ENCODE measurements around the gene FGF10. TPM values are rescaled to one million over a fixed set of nuclear protein-coding genes. Genes with fewer than 3 reads are reported as not detected.

Gene FGF10
- total RNA-seq, 1 donor from 2014 or later = 2.7 TPM

- no peak for DNase-seq
- no peak for TF ChIP-seq CTCF (IDR thresholded peaks at IDR 0.05)
- Histone ChIP-seq H3K4me1 (no peaks in the 10 kb centered on the region), H3K27me3 (peaks cover 24% of the 10 kb centered on the region), H3K4me3 (peak overlapping the region; percentile 51), H3K9me3 (no peaks in the 10 kb centered on the region), H3K36me3 (no peaks in the 10 kb centered on the region), H3K27ac (no peak overlapping the region)
- no peak for ATAC-seq
- intact Hi-C loops (cut with DNase I) = no loop called here
Observed at GRCh38 chr5:44387406-44387805, 1.8 kb downstream of the FGF10 start.

- no peaks in the 10 kb centered on the region for H3K4me1 ChIP-seq
- intact Hi-C loops (cut with DNase I) = no loop called here
- peaks cover 17% of the 10 kb centered on the region for H3K27me3 ChIP-seq
- ATAC-seq (no peak), DNase-seq (no peak)
- no peak overlapping the region for H3K27ac ChIP-seq
- no peaks in the 10 kb centered on the region for H3K36me3 ChIP-seq
- TF ChIP-seq CTCF (IDR thresholded peaks at IDR 0.05) = no peak
- no peak overlapping the region for H3K4me3 ChIP-seq
- H3K9me3 ChIP-seq = no peaks in the 10 kb centered on the region
Observed at GRCh38 chr5:44385291-44385900, 3.8 kb downstream of the FGF10 start.

DNA sequence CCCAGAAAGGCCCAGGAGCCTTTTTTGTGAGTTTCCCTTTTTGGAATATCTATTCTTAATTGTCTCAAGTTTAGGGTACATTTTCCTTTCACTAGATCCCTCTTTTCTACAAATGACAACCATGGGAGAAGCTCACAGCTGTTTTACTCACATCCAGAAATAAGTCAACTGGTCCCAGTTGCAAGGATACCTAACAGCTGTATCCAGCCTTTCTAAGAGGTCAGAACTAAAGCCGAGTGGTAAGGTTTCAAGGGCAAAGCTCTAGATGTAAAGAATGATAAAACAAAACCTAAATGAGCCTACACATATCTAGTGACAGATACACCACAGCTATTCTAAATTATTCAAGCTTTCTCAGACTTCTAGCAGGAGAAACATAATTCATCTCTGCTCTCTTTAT lies 4.4 kb downstream of the FGF10 start:
- intact Hi-C loops (cut with DNase I) = no loop called here
- Histone ChIP-seq H3K4me3 (no peak overlapping the region), H3K36me3 (no peaks in the 10 kb centered on the region), H3K9me3 (no peaks in the 10 kb centered on the region), H3K27ac (no peak overlapping the region), H3K4me1 (no peaks in the 10 kb centered on the region), H3K27me3 (peaks cover 17% of the 10 kb centered on the region)
- DNase-seq = no peak
- no peak for ATAC-seq
- TF ChIP-seq CTCF (IDR thresholded peaks at IDR 0.05) = no peak

DNA sequence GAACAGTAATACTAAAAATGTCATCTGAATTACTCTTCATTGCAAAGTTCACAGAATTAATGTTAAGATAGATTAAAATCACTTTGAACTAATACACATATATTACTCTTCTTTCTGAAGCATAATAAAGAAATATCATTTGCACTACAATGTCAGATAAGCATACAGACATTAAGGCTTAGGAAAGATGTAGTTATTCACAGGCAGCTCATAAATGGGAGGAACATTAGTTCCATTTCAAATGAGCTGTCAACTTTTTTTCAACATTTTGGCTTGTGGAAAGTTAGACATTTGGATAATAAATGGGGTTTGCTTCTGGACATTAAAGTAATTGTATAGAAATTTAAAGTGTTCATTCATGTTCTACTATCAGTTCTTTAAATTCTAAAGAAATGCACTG lies 6.3 kb downstream of the FGF10 start:
- Histone ChIP-seq H3K4me3 (no peak overlapping the region), H3K27ac (no peak overlapping the region), H3K4me1 (no peaks in the 10 kb centered on the region), H3K27me3 (peaks cover 8% of the 10 kb centered on the region), H3K36me3 (no peaks in the 10 kb centered on the region), H3K9me3 (no peaks in the 10 kb centered on the region)
- ATAC-seq (no peak), DNase-seq (no peak)
- intact Hi-C loops (cut with DNase I) = no loop called here
- no peak for TF ChIP-seq CTCF (IDR thresholded peaks at IDR 0.05)

GRCh38 chr5:44377057-44377456 lies 12.2 kb downstream of the FGF10 start:
- TF ChIP-seq CTCF (IDR thresholded peaks at IDR 0.05) = no peak
- no peak for ATAC-seq
- no peak for DNase-seq

GRCh38 chr5:44372028-44372427 lies 17.2 kb downstream of the FGF10 start:
- TF ChIP-seq CTCF (IDR thresholded peaks at IDR 0.05) = no peak
- H3K27ac ChIP-seq = no peak overlapping the region
- no peaks in the 10 kb centered on the region for H3K4me1 ChIP-seq
- ATAC-seq = no peak
- DNase-seq = no peak
- intact Hi-C loops (cut with DNase I) = no loop called here
- H3K27me3 ChIP-seq = no peaks in the 10 kb centered on the region
- no peaks in the 10 kb centered on the region for H3K9me3 ChIP-seq
- H3K36me3 ChIP-seq = no peaks in the 10 kb centered on the region
- no peak overlapping the region for H3K4me3 ChIP-seq

More at GRCh38 chr5:44377057-44377456, 12.2 kb downstream of the FGF10 start:
- H3K27ac ChIP-seq = no peak overlapping the region
- no peaks in the 10 kb centered on the region for H3K36me3 ChIP-seq
- no peaks in the 10 kb centered on the region for H3K27me3 ChIP-seq
- no peaks in the 10 kb centered on the region for H3K9me3 ChIP-seq
- no peak overlapping the region for H3K4me3 ChIP-seq
- no peaks in the 10 kb centered on the region for H3K4me1 ChIP-seq
- intact Hi-C loops (cut with DNase I) = no loop called here

Measured in upper lobe of right lung (tissue), 1 donor.